Liver (tissue), 9 donors: ENCODE data around the gene GAB2. TPM values are rescaled to one million over a fixed set of nuclear protein-coding genes. Genes with fewer than 3 reads are reported as not detected.

Experiments
- DNase-seq: peaks from one replicate; pipeline ENCODE4 v3.0.0-alpha.2; 2017; ENCODE audit warnings: low spot score
- H3K27ac ChIP-seq, 2 donors: one replicate each; pipeline ENCODE4 v1.7.0; 2013; ENCODE audit warnings: inconsistent platforms in 2 of 2, low read length in 2 of 2, control low read depth in 1 of 2, low read depth in 1 of 2, mild to moderate bottlenecking in 1 of 2
- H3K27me3 ChIP-seq, 4 donors: one replicate each; pipeline versions ENCODE4 v1.6.1 to v1.7.0; 2013; ENCODE audit warnings: low read length in 3 of 4, inconsistent platforms in 1 of 4, mild to moderate bottlenecking in 1 of 4, moderate library complexity in 1 of 4; ENCODE audit not compliant: control insufficient read depth in 4 of 4, insufficient read depth in 4 of 4
- H3K36me3 ChIP-seq, 4 donors: one replicate each; pipeline versions ENCODE4 v1.6.1 to v1.7.0; 2013; ENCODE audit warnings: low read length in 3 of 4, mild to moderate bottlenecking in 3 of 4, low read depth in 1 of 4, moderate library complexity in 1 of 4; ENCODE audit not compliant: control insufficient read depth in 4 of 4, insufficient read depth in 3 of 4
- H3K4me1 ChIP-seq, 4 donors: one replicate each; pipeline versions ENCODE4 v1.6.1 to v1.7.0; 2013; ENCODE audit warnings: low read length in 3 of 4, mild to moderate bottlenecking in 3 of 4, moderate library complexity in 1 of 4; ENCODE audit not compliant: control insufficient read depth in 4 of 4, insufficient read depth in 4 of 4
- H3K4me3 ChIP-seq, 3 donors: one replicate each; pipeline versions ENCODE4 v1.6.1 to v1.7.0; 2013; ENCODE audit warnings: low read length in 3 of 3, control low read depth in 1 of 3, low read depth in 1 of 3, mild to moderate bottlenecking in 1 of 3
- H3K9ac ChIP-seq, 2 donors: one replicate each; pipeline ENCODE4 v1.7.0; 2013; ENCODE audit warnings: low read length in 2 of 2, mild to moderate bottlenecking in 2 of 2, moderate library complexity in 2 of 2, control low read depth in 1 of 2, low read depth in 1 of 2
- H3K9me3 ChIP-seq, 4 donors: one replicate each; pipeline versions ENCODE4 v1.6.1 to v1.7.0; 2013; ENCODE audit warnings: low read length in 3 of 4; ENCODE audit not compliant: control insufficient read depth in 4 of 4
- ATF3 ChIP-seq: IDR thresholded peaks from 2 replicates; pipeline ENCODE4 v1.6.1; 2016; ENCODE audit warnings: antibody characterized with exemption
- CTCF ChIP-seq: fragments of 150-350 bp; IDR thresholded peaks from 2 replicates; pipeline ENCODE4 v1.5.1; 2017; ENCODE audit warnings: improper control_type of control experiment, low read depth, low read length; ENCODE audit not compliant: missing input control
- EGR1 ChIP-seq, 2 donors: IDR thresholded peaks; 2 replicates each; pipeline ENCODE4 v1.6.1; 2016 to 2018; ENCODE audit warnings: antibody characterized with exemption in 2 of 2, low read depth in 2 of 2
- FOXA1 ChIP-seq: IDR thresholded peaks from 2 replicates; pipeline ENCODE4 v1.6.1; 2016; ENCODE audit warnings: antibody characterized with exemption
- FOXA2 ChIP-seq: IDR thresholded peaks from 2 replicates; pipeline ENCODE4 v1.6.1; 2016; ENCODE audit warnings: antibody characterized with exemption
- GABPA ChIP-seq, 2 donors: IDR thresholded peaks in 1 of 2; conservative IDR thresholded peaks in 1 of 2; 2 replicates each; pipeline ENCODE4 v1.6.1; 2016; ENCODE audit warnings: antibody characterized with exemption in 2 of 2, mild to moderate bottlenecking in 1 of 2, moderate library complexity in 1 of 2
- HNF4A ChIP-seq, 2 donors: conservative IDR thresholded peaks; 2 replicates each; pipeline ENCODE4 v1.6.1; 2016; ENCODE audit warnings: antibody characterized with exemption in 2 of 2, mild to moderate bottlenecking in 2 of 2
- HNF4G ChIP-seq: IDR thresholded peaks from 2 replicates; pipeline ENCODE4 v1.6.1; 2016; ENCODE audit warnings: antibody characterized with exemption
- JUND ChIP-seq, 2 donors: IDR thresholded peaks; 2 replicates each; pipeline ENCODE4 v1.6.1; 2016; ENCODE audit warnings: antibody characterized with exemption in 2 of 2
- RXRA ChIP-seq, 2 donors: IDR thresholded peaks; 2 replicates each; pipeline ENCODE4 v1.6.1; 2017 to 2018; ENCODE audit warnings: antibody characterized with exemption in 2 of 2, mild to moderate bottlenecking in 1 of 2
- SP1 ChIP-seq: IDR thresholded peaks from 2 replicates; pipeline ENCODE4 v1.6.1; 2018; ENCODE audit warnings: antibody characterized with exemption, mild to moderate bottlenecking
- YY1 ChIP-seq: IDR thresholded peaks from 2 replicates; pipeline ENCODE4 v1.6.1; 2016; ENCODE audit warnings: antibody characterized with exemption, mild to moderate bottlenecking
- WGBS: extraction: QIAGEN DNeasy Blood & Tissue Kit; methylation state at CpG from one replicate; pipeline ENCODE4 v1.1.7; 2013; 5-methylcytosine and 5-hydroxymethylcytosine counted together
- polyA plus RNA-seq, 2 donors: library from polyadenylated mRNA; stranded (reverse) in 1 of 2; unstranded in 1 of 2; fragments of 200-250 nt in 1 of 2; fragments of >200 nt in 1 of 2; fragmentation: Nextera tagmentation in 1 of 2; extraction: Ambion mirVana in 1 of 2; gene quantifications; one replicate each; pipeline versions ENCODE4 v1.2.1 to v1.2.3, GENCODE V29; 2013 to 2015
- total RNA-seq, 2 donors: library from RNA; depleted of rRNA; stranded (reverse); fragments of >200 nt; gene quantifications; one replicate each; pipeline ENCODE4 v1.2.3, GENCODE V29; 2014
- TF ChIP-seq, protein P1 (sequence below): IDR thresholded peaks from 2 replicates; pipeline ENCODE4 v1.6.1; 2016; ENCODE audit warnings: antibody characterized with exemption, mild to moderate bottlenecking
- TF ChIP-seq, protein P2 (sequence below): IDR thresholded peaks from 2 replicates; pipeline ENCODE4 v1.6.1; 2016; ENCODE audit warnings: antibody characterized with exemption
- TF ChIP-seq, protein P3 (sequence below): IDR thresholded peaks from 2 replicates; pipeline ENCODE4 v1.6.1; 2016; ENCODE audit warnings: antibody characterized with exemption
- donor health status: healthy.
- donor health status: healthy.
- donor health status: healthy.
- donor health status: healthy.
- donor health status: healthy.

GAB2 gene
- total and polyA plus RNA-seq, 4 donors = 1.3 to 3.6 (median 2.5) TPM

DNA sequence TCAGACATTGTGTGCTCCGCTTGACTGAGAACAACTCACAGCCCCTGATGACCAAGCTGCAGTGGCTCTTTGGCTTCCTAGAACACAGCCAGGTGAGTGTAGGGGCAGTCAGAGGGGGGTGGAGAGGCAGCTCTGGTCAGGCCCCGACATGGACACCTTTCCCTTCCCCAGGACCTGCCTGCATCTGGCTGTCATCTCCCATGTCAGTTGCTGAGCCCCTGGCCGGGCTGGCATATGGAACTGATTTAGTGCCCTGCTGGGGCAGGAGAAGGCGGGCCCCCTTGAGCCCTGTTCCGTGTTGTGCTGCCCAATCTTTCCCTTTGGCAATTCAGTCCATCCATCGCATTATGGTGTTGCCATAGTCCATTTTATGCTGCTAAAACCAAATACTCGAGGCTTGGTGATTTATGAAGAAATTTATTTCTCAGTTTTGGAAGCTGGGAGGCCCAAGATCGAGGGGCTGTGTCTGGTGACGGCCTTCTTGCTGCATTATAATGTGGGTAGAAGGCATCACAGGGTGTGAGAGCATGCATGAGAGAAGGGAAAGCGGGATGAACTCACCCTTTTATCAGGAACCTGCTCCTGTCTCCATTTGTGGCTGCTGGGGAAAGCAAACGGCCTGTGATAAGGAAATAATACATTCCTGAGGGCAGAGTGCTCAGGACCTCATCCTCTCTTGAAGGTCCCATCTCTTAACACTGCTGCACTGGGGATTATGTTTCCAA, 209.9 kb downstream of the GAB2 start:
- Histone ChIP-seq H3K9me3 (no peaks in the 10 kb centered on the region), H3K9ac (no peak overlapping the region), H3K4me3 (no peak overlapping the region), H3K27me3 (no peaks in the 10 kb centered on the region), H3K27ac (no peak overlapping the region), H3K4me1 (no peaks in the 10 kb centered on the region), H3K36me3 (peaks cover 6 to 33% (median 10%) of the 10 kb centered on the region in 4 donors)
- DNase-seq = no peak
- TF ChIP-seq CTCF (no peak), YY1 (no peak), FOXA2 (no peak), RXRA (IDR thresholded peaks at IDR 0.05) (no peak), ATF3 (no peak), HNF4A (conservative IDR thresholded peaks at IDR 0.05) (no peak), SP1 (no peak)
- TF ChIP-seq, protein P1, sequence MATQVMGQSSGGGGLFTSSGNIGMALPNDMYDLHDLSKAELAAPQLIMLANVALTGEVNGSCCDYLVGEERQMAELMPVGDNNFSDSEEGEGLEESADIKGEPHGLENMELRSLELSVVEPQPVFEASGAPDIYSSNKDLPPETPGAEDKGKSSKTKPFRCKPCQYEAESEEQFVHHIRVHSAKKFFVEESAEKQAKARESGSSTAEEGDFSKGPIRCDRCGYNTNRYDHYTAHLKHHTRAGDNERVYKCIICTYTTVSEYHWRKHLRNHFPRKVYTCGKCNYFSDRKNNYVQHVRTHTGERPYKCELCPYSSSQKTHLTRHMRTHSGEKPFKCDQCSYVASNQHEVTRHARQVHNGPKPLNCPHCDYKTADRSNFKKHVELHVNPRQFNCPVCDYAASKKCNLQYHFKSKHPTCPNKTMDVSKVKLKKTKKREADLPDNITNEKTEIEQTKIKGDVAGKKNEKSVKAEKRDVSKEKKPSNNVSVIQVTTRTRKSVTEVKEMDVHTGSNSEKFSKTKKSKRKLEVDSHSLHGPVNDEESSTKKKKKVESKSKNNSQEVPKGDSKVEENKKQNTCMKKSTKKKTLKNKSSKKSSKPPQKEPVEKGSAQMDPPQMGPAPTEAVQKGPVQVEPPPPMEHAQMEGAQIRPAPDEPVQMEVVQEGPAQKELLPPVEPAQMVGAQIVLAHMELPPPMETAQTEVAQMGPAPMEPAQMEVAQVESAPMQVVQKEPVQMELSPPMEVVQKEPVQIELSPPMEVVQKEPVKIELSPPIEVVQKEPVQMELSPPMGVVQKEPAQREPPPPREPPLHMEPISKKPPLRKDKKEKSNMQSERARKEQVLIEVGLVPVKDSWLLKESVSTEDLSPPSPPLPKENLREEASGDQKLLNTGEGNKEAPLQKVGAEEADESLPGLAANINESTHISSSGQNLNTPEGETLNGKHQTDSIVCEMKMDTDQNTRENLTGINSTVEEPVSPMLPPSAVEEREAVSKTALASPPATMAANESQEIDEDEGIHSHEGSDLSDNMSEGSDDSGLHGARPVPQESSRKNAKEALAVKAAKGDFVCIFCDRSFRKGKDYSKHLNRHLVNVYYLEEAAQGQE = no peak
- TF ChIP-seq, protein P2, sequence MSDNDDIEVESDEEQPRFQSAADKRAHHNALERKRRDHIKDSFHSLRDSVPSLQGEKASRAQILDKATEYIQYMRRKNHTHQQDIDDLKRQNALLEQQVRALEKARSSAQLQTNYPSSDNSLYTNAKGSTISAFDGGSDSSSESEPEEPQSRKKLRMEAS = no peak
- 94% methylated on average over 11 of the region's 11 CpGs for WGBS

- H3K9me3 ChIP-seq = no peaks in the 10 kb centered on the region
- H3K9ac ChIP-seq = no peak overlapping the region
- no peaks in the 10 kb centered on the region for H3K27me3 ChIP-seq
- no peak overlapping the region for H3K4me3 ChIP-seq
- H3K4me1 ChIP-seq = no peaks in the 10 kb centered on the region
- no peak for TF ChIP-seq FOXA2
- no peak for DNase-seq
- no peak overlapping the region for H3K27ac ChIP-seq
- peaks cover 6 to 39% (median 17%) of the 10 kb centered on the region in 4 donors for H3K36me3 ChIP-seq
- WGBS = 95% methylated on average over 7 of the region's 7 CpGs
Measured at GRCh38 chr11:78205691-78206090, 211.9 kb downstream of the GAB2 start.

DNA sequence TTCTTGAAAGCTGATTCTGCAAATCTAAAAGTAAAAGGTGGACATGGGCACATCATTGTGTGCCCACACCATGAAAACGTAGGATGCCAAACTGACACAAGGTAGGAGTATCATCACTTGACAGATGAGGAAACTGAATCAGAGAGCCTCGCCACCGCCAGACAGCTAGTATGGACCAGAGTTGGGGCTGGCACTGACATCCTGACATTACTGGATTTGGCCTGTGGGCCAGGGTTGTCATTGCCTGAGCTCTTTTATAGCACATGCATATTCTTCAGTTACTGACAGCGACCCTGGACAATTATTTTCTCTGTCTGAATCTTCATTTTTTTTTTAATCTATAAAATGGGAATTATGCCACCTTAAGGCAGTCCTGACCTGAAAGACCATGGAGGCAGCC, 212.4 kb downstream of the GAB2 start:
- H3K9ac ChIP-seq = no peak overlapping the region
- no peak overlapping the region for H3K27ac ChIP-seq
- H3K4me3 ChIP-seq = no peak overlapping the region
- H3K36me3 ChIP-seq = peaks cover 9 to 42% (median 16%) of the 10 kb centered on the region in 4 donors
- no peaks in the 10 kb centered on the region for H3K27me3 ChIP-seq
- no peaks in the 10 kb centered on the region for H3K9me3 ChIP-seq
- no peak for DNase-seq
- H3K4me1 ChIP-seq = no peaks in the 10 kb centered on the region
- WGBS = 99% methylated on average over 4 of the region's 4 CpGs
- TF ChIP-seq, protein P2 = no peak
- no peak for TF ChIP-seq RXRA (IDR thresholded peaks at IDR 0.05)
- no peak for TF ChIP-seq FOXA1
- TF ChIP-seq EGR1 (IDR thresholded peaks at IDR 0.05; ENCODE audit: low read depth in 2 of 2) = no peak
- TF ChIP-seq HNF4A (conservative IDR thresholded peaks at IDR 0.05) = no peak
- TF ChIP-seq GABPA (IDR thresholded peaks at IDR 0.05 in 1 of 2, conservative IDR thresholded peaks at IDR 0.05 in 1 of 2) = no peak
- no peak for TF ChIP-seq HNF4G
- TF ChIP-seq, protein P3, sequence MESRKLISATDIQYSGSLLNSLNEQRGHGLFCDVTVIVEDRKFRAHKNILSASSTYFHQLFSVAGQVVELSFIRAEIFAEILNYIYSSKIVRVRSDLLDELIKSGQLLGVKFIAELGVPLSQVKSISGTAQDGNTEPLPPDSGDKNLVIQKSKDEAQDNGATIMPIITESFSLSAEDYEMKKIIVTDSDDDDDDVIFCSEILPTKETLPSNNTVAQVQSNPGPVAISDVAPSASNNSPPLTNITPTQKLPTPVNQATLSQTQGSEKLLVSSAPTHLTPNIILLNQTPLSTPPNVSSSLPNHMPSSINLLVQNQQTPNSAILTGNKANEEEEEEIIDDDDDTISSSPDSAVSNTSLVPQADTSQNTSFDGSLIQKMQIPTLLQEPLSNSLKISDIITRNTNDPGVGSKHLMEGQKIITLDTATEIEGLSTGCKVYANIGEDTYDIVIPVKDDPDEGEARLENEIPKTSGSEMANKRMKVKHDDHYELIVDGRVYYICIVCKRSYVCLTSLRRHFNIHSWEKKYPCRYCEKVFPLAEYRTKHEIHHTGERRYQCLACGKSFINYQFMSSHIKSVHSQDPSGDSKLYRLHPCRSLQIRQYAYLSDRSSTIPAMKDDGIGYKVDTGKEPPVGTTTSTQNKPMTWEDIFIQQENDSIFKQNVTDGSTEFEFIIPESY = no peak
- TF ChIP-seq JUND (IDR thresholded peaks at IDR 0.05) = no peak
- TF ChIP-seq ATF3 = no peak
- no peak for TF ChIP-seq FOXA2
- TF ChIP-seq CTCF = no peak
